Adrenal gland (tissue), 5 donors: ENCODE results near the gene CDH18.

Source experiments
- POLR2A ChIP-seq, 2 donors: fragments of 450-650 bp; IDR thresholded peaks; one replicate each; pipeline ENCODE4 v1.6.1; 2017; ENCODE audit warnings: antibody characterized with exemption in 2 of 2, mild to moderate bottlenecking in 2 of 2, moderate library complexity in 1 of 2
- TF ChIP-seq, protein P1 (sequence below), 6 experiments: fragments of 450-650 bp in 4 of 6; fragments of 200-600 bp in 2 of 6; sonication (generic) in 1 of 6; IDR thresholded peaks; 1 replicate in 5 of 6; 2 replicates in 1 of 6; pipeline versions ENCODE4 v1.5.1 to v1.8.0; 2016 to 2021; ENCODE audit warnings: antibody characterized with exemption in 6 of 6, mild to moderate bottlenecking in 2 of 6, moderate library complexity in 1 of 6
- donor health status: DM: no; HTN: no; CAD: no.

DNA sequence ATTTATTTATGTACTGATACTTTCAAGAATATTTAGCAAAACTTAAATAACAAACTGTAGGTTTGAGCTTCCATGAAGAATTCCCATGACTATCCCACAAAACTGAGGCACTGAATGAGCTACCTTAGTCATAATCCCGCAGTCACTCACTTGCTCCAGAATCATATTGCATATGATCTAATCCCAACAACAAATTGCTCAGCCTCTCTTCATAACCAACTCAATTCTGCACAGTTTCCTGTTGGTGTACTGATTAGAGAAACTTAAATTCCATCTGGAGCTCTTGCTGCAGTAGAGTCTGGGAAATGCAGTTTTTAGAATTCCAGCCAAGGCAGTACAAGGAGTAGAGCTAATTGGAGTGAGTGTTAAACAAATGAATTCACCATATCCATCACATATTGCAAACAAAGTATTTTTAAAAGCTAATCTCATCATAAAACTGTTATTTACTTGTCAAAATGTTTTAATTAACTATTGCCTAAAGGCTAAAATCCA lies 35.7 kb upstream of the CDH18 start:
- TF ChIP-seq, protein P1, sequence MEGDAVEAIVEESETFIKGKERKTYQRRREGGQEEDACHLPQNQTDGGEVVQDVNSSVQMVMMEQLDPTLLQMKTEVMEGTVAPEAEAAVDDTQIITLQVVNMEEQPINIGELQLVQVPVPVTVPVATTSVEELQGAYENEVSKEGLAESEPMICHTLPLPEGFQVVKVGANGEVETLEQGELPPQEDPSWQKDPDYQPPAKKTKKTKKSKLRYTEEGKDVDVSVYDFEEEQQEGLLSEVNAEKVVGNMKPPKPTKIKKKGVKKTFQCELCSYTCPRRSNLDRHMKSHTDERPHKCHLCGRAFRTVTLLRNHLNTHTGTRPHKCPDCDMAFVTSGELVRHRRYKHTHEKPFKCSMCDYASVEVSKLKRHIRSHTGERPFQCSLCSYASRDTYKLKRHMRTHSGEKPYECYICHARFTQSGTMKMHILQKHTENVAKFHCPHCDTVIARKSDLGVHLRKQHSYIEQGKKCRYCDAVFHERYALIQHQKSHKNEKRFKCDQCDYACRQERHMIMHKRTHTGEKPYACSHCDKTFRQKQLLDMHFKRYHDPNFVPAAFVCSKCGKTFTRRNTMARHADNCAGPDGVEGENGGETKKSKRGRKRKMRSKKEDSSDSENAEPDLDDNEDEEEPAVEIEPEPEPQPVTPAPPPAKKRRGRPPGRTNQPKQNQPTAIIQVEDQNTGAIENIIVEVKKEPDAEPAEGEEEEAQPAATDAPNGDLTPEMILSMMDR (IDR thresholded peaks at IDR 0.05), result no peak
- TF ChIP-seq POLR2A (IDR thresholded peaks at IDR 0.05), result no peak
